Measurements from ENCODE around the gene EML1.

EML1 gene

DNA sequence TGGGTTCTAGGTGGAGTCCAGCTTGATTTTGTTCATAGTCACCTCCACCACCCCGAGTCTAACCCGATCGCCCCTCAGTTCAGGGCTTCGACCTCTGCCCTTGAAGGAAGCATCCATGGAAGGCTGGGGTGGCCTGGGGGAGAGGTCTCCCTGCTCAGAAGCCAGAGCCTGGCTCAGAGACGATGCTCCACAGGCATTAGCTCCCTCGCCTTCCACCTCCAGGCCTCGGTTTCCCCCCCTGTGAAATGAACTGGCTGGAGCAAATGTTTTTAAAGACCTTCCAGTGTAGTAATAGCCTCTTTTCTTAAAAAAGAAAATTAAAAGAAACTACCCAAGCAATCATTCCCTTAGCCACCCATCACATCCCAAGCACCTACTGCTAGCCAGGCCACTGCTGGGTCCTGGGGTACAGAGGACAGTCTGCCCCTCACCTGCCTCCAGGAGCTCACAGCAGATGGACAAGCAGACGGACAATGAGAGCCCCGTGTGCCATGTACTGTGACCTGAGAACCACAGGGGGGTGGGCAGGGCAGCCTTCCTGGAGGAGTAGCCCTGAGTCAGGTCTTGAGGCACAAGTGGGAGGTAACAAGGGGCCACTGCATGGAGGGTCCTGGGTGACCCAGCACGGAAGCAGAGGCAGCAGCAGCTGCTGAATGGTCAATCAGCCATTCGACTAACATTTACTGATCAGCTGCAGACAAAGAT is 42.3 kb upstream of the EML1 start:
- ChIA-PET POLR2A (no interaction called here), CTCF (interaction anchor here (0.6 to 1.2 kb wide), 2 partner anchors 39 to 293 kb away, joined by 3 to 4 read pairs; no protein-coding TSS in a partner anchor)
- no peak for DNase-seq (ENCODE audit: extremely low spot score)
- TF ChIP-seq L3MBTL2 (conservative IDR thresholded peaks at IDR 0.05) (no peak), FOXM1 (IDR thresholded peaks at IDR 0.05; ENCODE audit: borderline replicate concordance) (no peak), LEF1 (IDR thresholded peaks at IDR 0.05; ENCODE audit: borderline replicate concordance) (no peak), SUZ12 (IDR thresholded peaks at IDR 0.05) (no peak)

DNA sequence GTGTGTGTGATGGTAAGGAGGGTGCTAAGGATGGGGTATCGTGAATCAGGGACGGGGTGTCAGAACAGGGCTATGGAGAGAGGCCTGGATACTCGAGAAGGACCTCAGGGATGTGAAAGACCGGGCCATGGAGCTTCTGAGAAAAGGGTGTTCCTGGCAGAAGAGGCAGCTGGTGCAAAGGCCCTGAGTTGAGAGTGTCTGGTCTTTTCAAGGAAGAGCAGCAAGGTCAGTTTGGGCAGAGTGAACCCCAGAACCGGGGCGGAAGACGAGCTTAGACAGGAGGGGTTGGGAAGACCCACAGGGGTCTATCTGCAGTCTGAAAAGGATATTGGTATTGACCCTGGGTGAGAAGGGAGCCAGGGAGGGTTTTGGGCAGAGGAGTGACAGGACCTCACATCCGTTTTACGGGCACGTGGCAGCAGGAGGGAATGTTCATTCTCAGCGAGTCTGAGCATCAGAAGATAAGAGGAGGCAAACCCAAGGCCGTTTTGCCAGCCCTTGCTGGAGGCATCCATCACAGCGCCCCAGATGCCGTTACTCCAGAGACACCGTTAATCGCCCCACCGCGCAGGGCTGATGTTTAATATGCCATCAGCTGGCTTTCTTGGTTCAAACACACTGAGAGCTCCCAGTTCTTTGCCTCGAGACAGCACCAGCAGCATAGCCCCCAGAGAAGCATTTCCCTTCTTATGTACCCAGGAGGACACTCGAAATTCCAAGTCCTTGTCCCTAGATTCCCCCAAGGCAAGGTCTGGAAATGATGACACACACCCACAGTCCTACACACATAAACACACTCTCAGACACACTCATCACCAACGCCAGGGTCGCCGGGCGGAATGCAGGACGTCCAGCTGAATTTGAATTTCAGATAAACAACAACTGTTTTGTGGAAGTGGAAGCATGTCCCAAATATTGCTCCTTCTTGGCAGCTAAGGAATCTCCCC is 41.4 kb upstream of the EML1 start:
- no peak for DNase-seq (ENCODE audit: extremely low spot score)
- no peak for TF ChIP-seq ZNF384 (IDR thresholded peaks at IDR 0.05)
- TF ChIP-seq, protein P1, sequence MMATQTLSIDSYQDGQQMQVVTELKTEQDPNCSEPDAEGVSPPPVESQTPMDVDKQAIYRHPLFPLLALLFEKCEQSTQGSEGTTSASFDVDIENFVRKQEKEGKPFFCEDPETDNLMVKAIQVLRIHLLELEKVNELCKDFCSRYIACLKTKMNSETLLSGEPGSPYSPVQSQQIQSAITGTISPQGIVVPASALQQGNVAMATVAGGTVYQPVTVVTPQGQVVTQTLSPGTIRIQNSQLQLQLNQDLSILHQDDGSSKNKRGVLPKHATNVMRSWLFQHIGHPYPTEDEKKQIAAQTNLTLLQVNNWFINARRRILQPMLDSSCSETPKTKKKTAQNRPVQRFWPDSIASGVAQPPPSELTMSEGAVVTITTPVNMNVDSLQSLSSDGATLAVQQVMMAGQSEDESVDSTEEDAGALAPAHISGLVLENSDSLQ (IDR thresholded peaks at IDR 0.05) = no peak
- TF ChIP-seq FOXM1 (IDR thresholded peaks at IDR 0.05; ENCODE audit: borderline replicate concordance) = no peak
- no peak for TF ChIP-seq SUZ12 (IDR thresholded peaks at IDR 0.05)
- TF ChIP-seq FOXK2 (IDR thresholded peaks at IDR 0.05) = no peak
- no peak for TF ChIP-seq FOXA1 (IDR thresholded peaks at IDR 0.05)
- no peak for TF ChIP-seq NFRKB (IDR thresholded peaks at IDR 0.05)
- TF ChIP-seq TARDBP (IDR thresholded peaks at IDR 0.05) = no peak
- no peak for TF ChIP-seq LEF1 (IDR thresholded peaks at IDR 0.05; ENCODE audit: borderline replicate concordance)
- TF ChIP-seq CTBP1 (IDR thresholded peaks at IDR 0.05; ENCODE audit: borderline replicate concordance) = no peak
- TF ChIP-seq BHLHE40 (IDR thresholded peaks at IDR 0.05; ENCODE audit: borderline replicate concordance) = no peak
- TF ChIP-seq HDGF (IDR thresholded peaks at IDR 0.05; ENCODE audit: borderline replicate concordance) = no peak
- no peak for TF ChIP-seq L3MBTL2 (conservative IDR thresholded peaks at IDR 0.05)
- TF ChIP-seq ARNT (IDR thresholded peaks at IDR 0.05) = no peak
- TF ChIP-seq ELF4 (IDR thresholded peaks at IDR 0.05) = no peak
- no peak for TF ChIP-seq SP1 (IDR thresholded peaks at IDR 0.05)
- CTCF ChIA-PET = interaction anchor here (1.2 to 1.3 kb wide), 2 partner anchors 22 to 38 kb away, joined by 3 read pairs; no protein-coding TSS in a partner anchor
- POLR2A ChIA-PET = interaction anchor here (1.4 to 1.5 kb wide), 2 partner anchors 18 to 41 kb away, joined by 3 to 5 read pairs; partner anchors contain the start of gene EML1

DNA sequence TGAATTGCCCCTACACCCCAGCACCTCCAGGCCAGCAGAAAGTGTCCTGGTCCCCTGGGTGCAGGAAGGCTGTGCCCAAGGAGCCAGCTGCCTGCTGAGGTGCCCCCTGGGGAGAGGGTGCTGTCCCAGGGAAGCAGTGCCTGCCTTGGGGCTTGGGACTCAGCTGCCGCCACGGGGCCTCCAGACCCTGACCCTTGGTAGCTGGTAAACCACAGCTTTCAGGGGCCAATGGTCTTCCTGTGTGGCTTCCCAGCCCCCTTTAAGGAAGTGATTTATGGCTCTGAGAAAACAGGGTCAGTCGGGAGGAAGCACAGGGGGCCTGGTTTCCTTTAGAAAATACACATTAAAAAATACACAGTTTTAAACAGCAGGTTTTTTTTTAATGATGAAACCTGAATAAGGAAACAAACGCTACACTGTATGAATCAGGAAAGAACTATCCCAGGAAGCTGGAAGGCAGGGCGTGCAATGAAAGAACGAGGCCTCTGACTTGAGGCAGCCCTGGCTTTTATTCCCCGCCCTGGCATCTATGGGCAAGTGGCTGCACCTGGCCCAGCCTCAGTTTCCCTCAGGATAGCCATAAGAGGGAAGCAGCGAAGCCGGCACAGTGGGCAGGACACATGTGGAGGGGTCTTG is 40.6 kb upstream of the EML1 start:
- CTCF ChIA-PET = interaction anchor here (0.6 to 1.3 kb wide), 3 partner anchors 22 to 978 kb away, joined by 3 to 4 read pairs (median 3); no protein-coding TSS in a partner anchor
- POLR2A ChIA-PET = interaction anchor here (1.4 to 1.5 kb wide), 2 partner anchors 19 to 40 kb away, joined by 3 to 5 read pairs; partner anchors contain the start of gene EML1
- no peak for DNase-seq (ENCODE audit: extremely low spot score)
- no peak for TF ChIP-seq HDGF (IDR thresholded peaks at IDR 0.05; ENCODE audit: borderline replicate concordance)

DNA sequence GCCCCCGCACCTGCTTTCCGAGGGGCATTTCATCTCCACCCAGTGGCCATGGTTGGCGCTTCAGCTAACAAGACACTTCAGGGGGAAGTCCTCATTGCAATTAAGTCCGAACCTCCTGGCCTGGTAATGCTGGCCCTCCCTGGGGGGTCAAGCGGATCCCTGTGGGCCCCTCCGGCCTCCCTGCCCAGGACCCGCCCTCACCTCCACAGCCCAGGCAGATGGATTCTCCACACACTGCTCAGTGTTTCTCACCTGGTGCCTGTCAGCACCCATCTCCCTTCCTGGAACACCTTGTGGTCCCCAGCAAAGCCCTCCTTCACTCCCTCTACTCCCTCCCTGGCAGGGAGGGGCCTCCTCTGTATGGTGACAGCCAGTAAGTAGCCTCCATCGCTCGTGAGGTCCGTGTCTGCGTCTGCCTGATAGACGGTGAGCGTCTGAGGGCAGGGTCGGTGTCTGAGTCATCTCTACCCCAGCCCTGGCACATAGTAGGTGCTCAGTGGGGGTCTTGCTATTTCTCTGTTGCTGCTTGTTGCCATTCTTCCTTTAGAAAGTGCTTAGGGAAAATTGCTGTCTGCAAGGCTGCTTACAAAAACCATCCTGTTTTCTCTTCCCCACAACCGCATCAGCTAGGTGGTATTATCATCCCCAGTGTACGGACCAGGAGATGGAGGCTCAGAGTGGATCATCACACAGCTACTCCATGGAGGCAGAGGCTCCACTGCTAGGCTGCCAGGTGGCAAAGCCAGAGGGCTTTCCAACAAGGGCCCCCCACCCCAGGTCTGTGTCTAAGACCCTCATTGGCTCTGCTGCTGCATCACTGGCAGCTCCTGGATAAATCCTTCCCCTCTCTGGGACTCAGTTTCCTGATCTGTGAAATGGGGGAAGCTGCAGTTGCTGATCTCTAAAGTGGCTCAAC is 39.7 kb upstream of the EML1 start:
- DNase-seq (ENCODE audit: extremely low spot score) = no peak
- POLR2A ChIA-PET = interaction anchor here (1.2 to 1.4 kb wide), 2 partner anchors 39 to 784 kb away, joined by 3 to 5 read pairs; partner anchors contain the start of gene EML1
- TF ChIP-seq ARNT (IDR thresholded peaks at IDR 0.05) (no peak), ZNF384 (IDR thresholded peaks at IDR 0.05) (no peak), ELF4 (IDR thresholded peaks at IDR 0.05) (no peak), HDGF (IDR thresholded peaks at IDR 0.05; ENCODE audit: borderline replicate concordance) (no peak), CTBP1 (IDR thresholded peaks at IDR 0.05; ENCODE audit: borderline replicate concordance) (no peak), BHLHE40 (IDR thresholded peaks at IDR 0.05; ENCODE audit: borderline replicate concordance) (no peak), LEF1 (IDR thresholded peaks at IDR 0.05; ENCODE audit: borderline replicate concordance) (no peak), FOXM1 (IDR thresholded peaks at IDR 0.05; ENCODE audit: borderline replicate concordance) (no peak), SUZ12 (IDR thresholded peaks at IDR 0.05) (no peak), FOXK2 (IDR thresholded peaks at IDR 0.05) (no peak), FOXA1 (IDR thresholded peaks at IDR 0.05) (no peak), L3MBTL2 (conservative IDR thresholded peaks at IDR 0.05) (no peak), TARDBP (IDR thresholded peaks at IDR 0.05) (no peak), SP1 (IDR thresholded peaks at IDR 0.05) (no peak), NFRKB (IDR thresholded peaks at IDR 0.05) (no peak)
- TF ChIP-seq, protein P1 (IDR thresholded peaks at IDR 0.05) = no peak
- CTCF ChIA-PET = no interaction called here

Measured in HEK293T (cell line).